IMR-90 (cell line): ENCODE results near the gene RIPOR3. TPM values are rescaled to one million over a fixed set of nuclear protein-coding genes. Genes with fewer than 3 reads are reported as not detected.

Experiments used
- ATAC-seq: fragments of 200-7000 bp; cut with Tn5 transposase; 2 replicates; pipeline ENCODE4 v1.9.1; 2020; ENCODE audit warnings: low read depth, mild to moderate bottlenecking, moderate library complexity
- BruUV-seq: library from RNA; stranded (reverse); fragments of 400-500 nt; replicated peaks from 2 replicates; lab custom pipeline; 2021; lab: Mats Ljungman, UMichigan
- CTCF ChIA-PET: fragments of 300-600 bp; formaldehyde crosslinking; extraction: SDS; loops from one replicate; lab custom pipeline; 2021; ENCODE audit warnings: antibody characterized with exemption; lab: Yijun Ruan, JAX
- POLR2A ChIA-PET: fragments of 300-600 bp; sonication (Branson Sonifier 250); formaldehyde crosslinking; loops from one replicate; lab custom pipeline; 2022; ENCODE audit warnings: antibody characterized with exemption; ENCODE audit not compliant: unreplicated experiment; lab: Charles Lee
- DNase-seq: peaks from one replicate; pipeline ENCODE4 v3.0.0; 2013
- H2AFZ ChIP-seq: replicated peaks from 2 replicates; pipeline ENCODE3; 2013; ENCODE audit warnings: low read length, mild to moderate bottlenecking; ENCODE audit not compliant: poor library complexity
- H2AK5ac ChIP-seq: 2 replicates; pipeline ENCODE4 v1.6.1; 2013; ENCODE audit warnings: low read depth, low read length, inconsistent platforms
- H2AK9ac ChIP-seq: replicated peaks from 2 replicates; pipeline ENCODE3; 2013; ENCODE audit warnings: mild to moderate bottlenecking, low read depth, low read length, moderate library complexity; ENCODE audit not compliant: poor library complexity
- H2BK120ac ChIP-seq: 2 replicates; pipeline ENCODE4 v1.6.1; 2013; ENCODE audit warnings: low read depth, low read length, inconsistent platforms
- H2BK15ac ChIP-seq: 3 replicates; pipeline ENCODE4 v1.6.1; 2013; ENCODE audit warnings: low read depth, low read length, inconsistent platforms
- H2BK20ac ChIP-seq: 2 replicates; pipeline ENCODE4 v1.6.1; 2013; ENCODE audit warnings: low read depth, mild to moderate bottlenecking, inconsistent platforms, low read length, moderate library complexity
- H2BK5ac ChIP-seq: 2 replicates; pipeline ENCODE4 v1.6.1; 2013; ENCODE audit warnings: mild to moderate bottlenecking, low read depth, low read length, inconsistent platforms; ENCODE audit not compliant: poor library complexity, severe bottlenecking
- H3K14ac ChIP-seq: replicated peaks from 2 replicates; pipeline ENCODE4 v1.6.1; 2013; ENCODE audit warnings: low read depth, low read length, inconsistent platforms
- H3K18ac ChIP-seq: 2 replicates; pipeline ENCODE4 v1.6.1; 2013; ENCODE audit warnings: low read depth, low read length, control low read depth
- H3K23ac ChIP-seq: 2 replicates; pipeline ENCODE4 v1.6.1; 2013; ENCODE audit warnings: low read depth, low read length, inconsistent platforms
- H3K27ac ChIP-seq: 2 replicates; pipeline ENCODE4 v1.5.1; 2013; ENCODE audit warnings: mild to moderate bottlenecking, control low read depth, low read length; ENCODE audit not compliant: insufficient read depth
- H3K27me3 ChIP-seq: 2 replicates; pipeline ENCODE4 v1.6.1; 2013; ENCODE audit warnings: low read length; ENCODE audit not compliant: control insufficient read depth, insufficient read depth
- H3K36me3 ChIP-seq: 2 replicates; pipeline ENCODE4 v1.6.1; 2013; ENCODE audit warnings: low read length, mixed read lengths; ENCODE audit not compliant: control insufficient read depth, insufficient read depth
- H3K4ac ChIP-seq: 2 replicates; pipeline ENCODE4 v1.6.1; 2013; ENCODE audit warnings: low read depth, low read length, inconsistent platforms
- H3K4me1 ChIP-seq: 2 replicates; pipeline ENCODE4 v1.6.1; 2013; ENCODE audit warnings: low read length, mixed read lengths; ENCODE audit not compliant: control insufficient read depth, insufficient read depth
- H3K4me2 ChIP-seq: 2 replicates; pipeline ENCODE4 v1.6.1; 2013; ENCODE audit warnings: low read depth, mild to moderate bottlenecking, control low read depth, low read length, moderate library complexity
- H3K4me3 ChIP-seq: 2 replicates; pipeline ENCODE4 v1.5.1; 2013; ENCODE audit warnings: low read depth, mild to moderate bottlenecking, control low read depth, low read length, moderate library complexity; ENCODE audit not compliant: insufficient read depth
- H3K56ac ChIP-seq: 2 replicates; pipeline ENCODE4 v1.6.1; 2013; ENCODE audit warnings: low read length, inconsistent platforms; ENCODE audit not compliant: insufficient read depth; ENCODE audit errors: extremely low read depth
- H3K79me1 ChIP-seq, 2 experiments: 2 replicates each; pipeline ENCODE4 v1.6.1; 2013; ENCODE audit warnings: low read length in 2 of 2, inconsistent platforms in 1 of 2, low read depth in 1 of 2
- H3K9ac ChIP-seq: 2 replicates; pipeline ENCODE4 v1.6.1; 2013; ENCODE audit warnings: low read depth, low read length, control low read depth
- H3K9me1 ChIP-seq: 2 replicates; pipeline ENCODE4 v1.6.1; 2013; ENCODE audit warnings: low read length, inconsistent platforms; ENCODE audit not compliant: insufficient read depth
- H3K9me3 ChIP-seq: 2 replicates; pipeline ENCODE4 v1.6.1; 2013; ENCODE audit warnings: low read length; ENCODE audit not compliant: control insufficient read depth, insufficient read depth
- H4K20me1 ChIP-seq: 2 replicates; pipeline ENCODE4 v1.6.1; 2013; ENCODE audit warnings: low read length, inconsistent platforms; ENCODE audit not compliant: insufficient read depth
- H4K5ac ChIP-seq: 2 replicates; pipeline ENCODE4 v1.6.1; 2013; ENCODE audit warnings: mild to moderate bottlenecking, low read depth, low read length, control low read depth
- H4K8ac ChIP-seq, 2 experiments: 2 replicates each; pipeline ENCODE4 v1.6.1; 2013; ENCODE audit warnings: low read depth in 2 of 2, low read length in 2 of 2, control low read depth in 1 of 2, inconsistent platforms in 1 of 2
- H4K91ac ChIP-seq: 2 replicates; pipeline ENCODE4 v1.6.1; 2013; ENCODE audit warnings: low read depth, low read length, inconsistent platforms; ENCODE audit not compliant: insufficient read depth
- BHLHE40 ChIP-seq: fragments of 150-350 bp; IDR thresholded peaks from 2 replicates; pipeline ENCODE4 v1.6.1; 2016; ENCODE audit warnings: mild to moderate bottlenecking, low read depth, low read length
- CEBPB ChIP-seq: IDR thresholded peaks from 2 replicates; pipeline ENCODE4 v1.6.1; 2012; ENCODE audit warnings: low read depth, low read length, improper control_type of control experiment
- CTCF ChIP-seq: conservative IDR thresholded peaks from 2 replicates; pipeline ENCODE4 v1.5.1; 2012; ENCODE audit warnings: mild to moderate bottlenecking, low read depth, low read length, improper control_type of control experiment
- ELK1 ChIP-seq: fragments of 150-350 bp; IDR thresholded peaks from 2 replicates; pipeline ENCODE4 v1.6.1; 2016; ENCODE audit warnings: low read depth, mild to moderate bottlenecking, low read length, moderate library complexity, borderline replicate concordance
- FOS ChIP-seq: fragments of 150-350 bp; IDR thresholded peaks from 2 replicates; pipeline ENCODE4 v1.6.1; 2016; ENCODE audit warnings: low read depth, low read length
- MAFK ChIP-seq: IDR thresholded peaks from 2 replicates; pipeline ENCODE4 v1.6.1; 2012; ENCODE audit warnings: low read depth, low read length, improper control_type of control experiment
- MXI1 ChIP-seq: IDR thresholded peaks from 2 replicates; pipeline ENCODE4 v1.6.1; 2012; ENCODE audit warnings: low read depth, mild to moderate bottlenecking, low read length, moderate library complexity, borderline replicate concordance
- NFE2L2 ChIP-seq: fragments of 150-350 bp; IDR thresholded peaks from 2 replicates; pipeline ENCODE4 v1.6.1; 2016; ENCODE audit warnings: low read depth, mild to moderate bottlenecking, low read length
- POLR2A ChIP-seq: IDR thresholded peaks from 2 replicates; pipeline ENCODE4 v1.6.1; 2012; ENCODE audit warnings: mild to moderate bottlenecking, low read depth, low read length
- RAD21 ChIP-seq: IDR thresholded peaks from 2 replicates; pipeline ENCODE4 v1.6.1; 2012; ENCODE audit warnings: low read length, improper control_type of control experiment
- SMC3 ChIP-seq: fragments of 150-350 bp; IDR thresholded peaks from 2 replicates; pipeline ENCODE4 v1.6.1; 2016; ENCODE audit warnings: low read depth, mild to moderate bottlenecking, antibody characterized with exemption, low read length, moderate library complexity
- USF2 ChIP-seq: fragments of 150-350 bp; IDR thresholded peaks from 2 replicates; pipeline ENCODE4 v1.6.1; 2017; ENCODE audit warnings: mild to moderate bottlenecking, antibody characterized with exemption, low read length, low read depth
- WGBS, 2 experiments: methylation state at CpG; one replicate each; pipeline versions ENCODE4 v1.1.5 to v1.1.7; 2013; ENCODE audit warnings: missing lambda C conversion rate in 2 of 2; ENCODE audit not compliant: insufficient read length in 1 of 2; ENCODE audit errors: extremely low coverage in 2 of 2; 5-methylcytosine and 5-hydroxymethylcytosine counted together
- dilution Hi-C: fragments of 300-500 bp; cut with HindIII; formaldehyde crosslinking; loops from one replicate; pipeline ENCODE4 v1.14.3; 2018; ENCODE audit warnings: low sequenced_read_pairs; ENCODE audit not compliant: unreplicated experiment
- in situ Hi-C: fragments of 300-500 bp; cut with MboI; formaldehyde crosslinking; loops from 3 replicates; pipeline ENCODE4 v1.14.3; 2019; ENCODE audit warnings: low sequenced_read_pairs, inconsistent platforms, mixed read lengths
- intact Hi-C: fragments of 100-400 bp; cut with micrococcal nuclease; formaldehyde crosslinking; loops from 2 replicates; pipeline ENCODE4 v1.10.0; 2022
- polyA plus RNA-seq, 3 experiments: library from polyadenylated mRNA; depleted of rRNA; stranded (reverse); fragments of >200 nt; gene quantifications; 2 replicates each; pipeline ENCODE4 v1.2.3, GENCODE V29; 2012; ENCODE audit warnings: low replicate concordance in 1 of 3
- total RNA-seq: library from RNA; depleted of rRNA; stranded (reverse); fragments of >200 nt; gene quantifications from 2 replicates; pipeline ENCODE4 v1.2.3, GENCODE V29; 2012

RIPOR3 gene
- total and polyA plus RNA-seq, 2 of the 4 experiments (the other 2 are of a cell fraction) = 0.54 to 1.7 TPM

- TF ChIP-seq NFE2L2 (no peak), POLR2A (no peak), MXI1 (no peak)
Measured at GRCh38 chr20:50557549-50558134, 133.7 kb downstream of the RIPOR3 start (continued).

- Histone ChIP-seq H3K9me1 (peaks cover 23% of the 10 kb centered on the region), H3K9me3 (no peaks in the 10 kb centered on the region), H3K23ac (no peak overlapping the region), H3K4me3 (no peak overlapping the region), H2AFZ (no peak overlapping the region), H4K8ac (no peak overlapping the region), H2BK120ac (no peak overlapping the region), H3K14ac (no peak overlapping the region), H4K20me1 (peaks cover 11% of the 10 kb centered on the region; the same call in 1 of the 2 replicates), H3K56ac (no peak overlapping the region), H3K27ac (no peak overlapping the region), H3K9ac (no peak overlapping the region), H3K4me2 (no peak overlapping the region), H3K36me3 (peaks cover 8% of the 10 kb centered on the region; the same call in 1 of the 2 replicates), H2AK5ac (no peak overlapping the region), H3K4ac (no peak overlapping the region), H3K27me3 (no peaks in the 10 kb centered on the region), H2BK15ac (no peak overlapping the region), H2BK20ac (no peak overlapping the region), H3K18ac (no peak overlapping the region), H2AK9ac (no peak overlapping the region), H2BK5ac (no peak overlapping the region), H3K79me1 (peaks cover 35 to 83% of the 10 kb centered on the region in 2 experiments), H4K5ac (no peak overlapping the region), H3K4me1 (peaks cover 21% of the 10 kb centered on the region), H4K91ac (no peak overlapping the region)
- no CpG with 5 or more reads among the region's 5 CpGs for WGBS, 2 experiments
- intact Hi-C loops (no loop called here), dilution Hi-C loops (no loop called here), in situ Hi-C loops (no loop called here)
- TF ChIP-seq RAD21 = no peak
- no peak for TF ChIP-seq CEBPB
- TF ChIP-seq CTCF = no peak
- no peak for TF ChIP-seq ELK1
- TF ChIP-seq MXI1 = no peak
- TF ChIP-seq USF2 = no peak
- no peak for TF ChIP-seq FOS
- no peak for TF ChIP-seq POLR2A
- no peak for TF ChIP-seq SMC3
- no peak for TF ChIP-seq BHLHE40
- no peak for TF ChIP-seq MAFK
- no peak for ATAC-seq
- no TSS peak for BruUV-seq
- no peak for DNase-seq
- ChIA-PET POLR2A (no interaction called here), CTCF (interaction anchor here (0.9 kb wide), 1 partner anchor 20 kb away, joined by 3 read pairs; no protein-coding TSS in a partner anchor)
Measured at GRCh38 chr20:50555662-50556061, 135.7 kb downstream of the RIPOR3 start.
